Lower leg skin (tissue), 3 donors: ENCODE data around the gene ZSWIM6.

Source experiments
- POLR2A ChIP-seq, 2 donors: fragments of 450-650 bp; IDR thresholded peaks; one replicate each; pipeline ENCODE4 v1.6.1; 2016 to 2017; ENCODE audit warnings: antibody characterized with exemption in 2 of 2, mild to moderate bottlenecking in 1 of 2, moderate library complexity in 1 of 2
- TF ChIP-seq, protein P1 (sequence below), 3 donors: fragments of 450-650 bp; IDR thresholded peaks; one replicate each; pipeline ENCODE4 v1.5.1; 2016; ENCODE audit warnings: antibody characterized with exemption in 3 of 3, mild to moderate bottlenecking in 3 of 3, moderate library complexity in 2 of 3

DNA sequence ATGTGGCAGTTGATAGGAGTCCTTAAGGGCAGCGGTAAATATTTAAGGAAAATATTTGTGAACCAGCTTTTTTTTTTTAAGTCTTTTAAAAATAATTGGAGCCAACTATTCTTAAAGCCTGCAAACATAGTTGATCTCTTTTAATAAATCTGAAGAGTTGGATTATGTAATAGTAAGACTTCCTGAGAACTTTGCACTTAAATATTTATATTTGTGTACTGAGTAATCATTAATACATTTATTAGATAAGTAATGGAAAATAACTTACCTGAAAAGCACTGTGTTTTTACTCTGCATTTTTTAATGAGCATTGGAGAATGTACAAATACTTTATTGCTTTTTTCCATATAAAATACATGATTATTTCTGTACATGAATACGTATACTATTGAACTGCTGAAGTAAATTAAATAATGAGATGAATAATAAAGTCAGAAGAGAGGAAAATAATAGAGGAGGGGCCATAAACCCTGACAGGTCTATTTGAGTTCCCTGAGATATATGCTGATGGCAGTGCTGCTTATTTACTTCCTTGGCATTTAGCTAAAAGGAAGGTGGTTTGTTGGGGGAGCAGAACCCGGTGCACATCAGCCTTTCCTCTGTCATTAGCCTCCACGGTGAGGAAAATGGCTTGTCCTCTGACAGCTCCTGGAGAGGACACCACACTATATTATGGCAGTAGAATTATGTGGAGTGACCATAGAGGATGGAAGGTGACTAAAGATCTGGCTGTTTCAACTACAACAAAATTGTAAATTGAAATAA is 148.0 kb downstream of the ZSWIM6 start:
- TF ChIP-seq, protein P1, sequence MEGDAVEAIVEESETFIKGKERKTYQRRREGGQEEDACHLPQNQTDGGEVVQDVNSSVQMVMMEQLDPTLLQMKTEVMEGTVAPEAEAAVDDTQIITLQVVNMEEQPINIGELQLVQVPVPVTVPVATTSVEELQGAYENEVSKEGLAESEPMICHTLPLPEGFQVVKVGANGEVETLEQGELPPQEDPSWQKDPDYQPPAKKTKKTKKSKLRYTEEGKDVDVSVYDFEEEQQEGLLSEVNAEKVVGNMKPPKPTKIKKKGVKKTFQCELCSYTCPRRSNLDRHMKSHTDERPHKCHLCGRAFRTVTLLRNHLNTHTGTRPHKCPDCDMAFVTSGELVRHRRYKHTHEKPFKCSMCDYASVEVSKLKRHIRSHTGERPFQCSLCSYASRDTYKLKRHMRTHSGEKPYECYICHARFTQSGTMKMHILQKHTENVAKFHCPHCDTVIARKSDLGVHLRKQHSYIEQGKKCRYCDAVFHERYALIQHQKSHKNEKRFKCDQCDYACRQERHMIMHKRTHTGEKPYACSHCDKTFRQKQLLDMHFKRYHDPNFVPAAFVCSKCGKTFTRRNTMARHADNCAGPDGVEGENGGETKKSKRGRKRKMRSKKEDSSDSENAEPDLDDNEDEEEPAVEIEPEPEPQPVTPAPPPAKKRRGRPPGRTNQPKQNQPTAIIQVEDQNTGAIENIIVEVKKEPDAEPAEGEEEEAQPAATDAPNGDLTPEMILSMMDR (IDR thresholded peaks at IDR 0.05), result no peak
- no peak for TF ChIP-seq POLR2A (IDR thresholded peaks at IDR 0.05)
